ENCODE measurements around the gene GATAD1.
"Not testable (repeated sequence)": the region's sequence is repeated elsewhere in the genome, so short reads cannot be mapped to it uniquely, and the experiment has no call there.

Gene GATAD1

DNA sequence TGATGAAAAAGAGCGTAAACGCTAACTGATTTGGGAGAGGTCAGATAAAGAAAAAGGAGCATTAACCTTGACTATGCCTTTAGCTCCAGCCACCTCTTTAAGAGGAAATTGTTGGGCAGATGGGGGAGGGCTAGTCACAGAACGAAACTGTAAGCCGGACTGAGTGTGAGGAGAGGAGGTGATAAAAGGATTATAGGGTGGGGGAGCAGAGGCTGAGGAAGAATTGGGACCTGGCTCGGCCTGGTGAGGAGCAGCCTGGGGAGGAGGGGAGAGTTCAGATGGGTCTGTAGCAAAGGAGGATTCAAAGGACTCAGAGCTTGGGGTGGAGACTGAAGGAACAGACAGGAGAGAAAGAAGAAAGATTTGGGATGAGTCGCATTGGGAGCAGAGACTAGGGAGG, 36.3 kb downstream of the GATAD1 start:
- DNase-seq (ENCODE audit: low read depth in 3 of 3) = not testable (repeated sequence)

DNA sequence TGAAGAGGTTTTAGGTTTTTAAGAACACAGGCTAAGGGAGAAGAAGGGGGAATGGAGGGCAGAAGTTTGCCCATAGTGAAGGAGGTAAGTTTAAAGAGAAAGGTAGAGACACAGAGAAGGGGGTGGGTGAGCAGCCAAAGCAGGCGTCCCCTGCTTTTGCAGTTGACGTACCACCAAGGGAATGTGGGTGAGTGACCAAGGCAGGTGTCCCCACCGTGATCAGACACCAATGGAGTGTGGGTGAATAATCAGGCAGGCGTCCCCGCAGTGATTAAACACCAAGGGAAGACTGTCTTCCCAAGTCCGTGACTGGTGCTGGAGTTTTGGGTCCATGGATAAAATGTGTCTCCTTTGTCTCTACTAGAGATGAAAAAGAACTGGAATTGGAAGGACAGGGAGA, 36.9 kb downstream of the GATAD1 start:
- not testable (repeated sequence) for DNase-seq (ENCODE audit: low read depth in 3 of 3)

DNA sequence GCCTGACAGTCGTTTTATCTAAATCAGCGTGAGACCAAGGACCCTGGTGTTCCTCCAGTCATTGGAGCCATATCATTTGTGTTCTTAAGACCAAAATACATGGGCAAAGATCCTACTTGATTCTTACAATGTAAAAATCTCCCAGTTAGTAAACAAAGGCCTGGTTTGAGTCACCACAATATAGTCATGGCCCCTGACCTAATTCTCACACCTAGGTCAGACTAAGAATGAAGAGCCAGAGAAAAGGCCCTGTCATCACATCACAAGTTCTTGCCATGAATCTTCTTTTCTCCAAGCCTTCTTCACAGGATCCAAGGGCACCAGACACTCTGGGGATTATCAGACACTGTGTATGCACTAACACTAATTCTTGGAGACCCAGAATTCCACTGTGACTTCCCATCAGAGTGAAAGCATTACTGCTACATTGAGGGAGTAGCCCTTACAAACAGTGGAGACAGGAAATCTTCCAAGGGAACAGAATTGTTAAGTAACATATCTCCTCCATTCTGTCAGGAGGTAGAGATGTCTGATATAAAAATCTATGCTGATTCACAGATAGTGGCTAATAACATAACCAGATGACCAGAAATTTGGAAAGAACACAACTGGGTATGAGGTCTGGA, 38.1 kb downstream of the GATAD1 start:
- DNase-seq (ENCODE audit: low read depth in 3 of 3) = no peak

DNA sequence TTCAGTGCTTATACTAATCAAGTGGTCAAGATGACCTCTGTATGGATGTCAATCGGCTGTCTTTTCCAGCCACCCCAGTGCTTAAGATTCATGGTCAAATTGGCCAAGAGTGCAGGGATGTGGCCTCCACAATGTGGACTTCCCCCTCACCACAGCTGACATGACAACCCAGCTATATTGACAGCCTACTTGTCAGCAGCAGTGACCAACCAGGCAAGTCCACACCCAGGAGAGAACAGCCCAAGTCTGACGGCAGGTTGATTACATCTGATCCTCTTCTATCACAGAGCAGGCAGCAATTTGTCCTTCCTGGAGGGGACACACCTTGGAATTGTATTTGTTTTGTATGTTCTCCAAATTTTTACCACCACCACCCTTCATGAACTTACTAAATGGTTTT, 38.7 kb downstream of the GATAD1 start:
- no peak for DNase-seq (ENCODE audit: low read depth in 3 of 3)

DNA sequence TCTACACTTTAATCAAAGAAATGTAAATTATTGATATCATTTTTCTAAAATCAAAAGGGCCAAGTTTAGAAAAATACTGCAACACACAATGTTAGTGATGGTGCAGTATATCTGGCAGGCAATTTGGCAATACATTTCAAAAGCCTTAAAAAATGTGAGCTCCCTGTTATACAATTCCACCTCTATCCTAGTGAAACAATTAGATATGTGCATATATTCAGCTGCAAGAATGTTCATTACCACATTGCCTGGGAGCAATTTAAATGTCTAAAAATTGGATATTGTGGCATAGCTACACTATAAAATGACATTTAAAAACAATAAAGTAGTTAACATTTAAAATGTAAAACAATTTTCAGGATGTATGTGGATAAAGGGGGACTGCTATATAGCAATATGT, 40.5 kb downstream of the GATAD1 start:
- DNase-seq (ENCODE audit: low read depth in 3 of 3) = no peak

DNA sequence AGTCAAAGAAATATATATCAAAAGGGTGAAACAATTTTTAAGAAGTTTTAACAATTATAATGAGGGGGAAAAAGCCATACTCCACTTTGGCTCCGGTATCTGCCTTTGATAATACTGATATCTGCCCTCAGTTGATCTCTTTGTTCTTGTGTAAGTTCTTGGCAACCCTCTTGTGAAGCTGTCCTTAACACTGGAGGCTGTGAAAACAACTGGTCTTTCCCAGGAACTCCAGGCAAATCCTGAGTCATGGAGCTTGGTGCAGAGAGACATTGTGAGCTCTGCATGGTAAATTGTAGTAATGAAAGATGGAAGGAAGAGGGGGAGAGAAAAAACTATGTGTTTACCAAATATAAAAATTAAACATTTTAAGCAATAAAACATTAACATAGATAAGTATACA, 42.4 kb downstream of the GATAD1 start:
- no peak for DNase-seq (ENCODE audit: low read depth in 3 of 3)

DNA sequence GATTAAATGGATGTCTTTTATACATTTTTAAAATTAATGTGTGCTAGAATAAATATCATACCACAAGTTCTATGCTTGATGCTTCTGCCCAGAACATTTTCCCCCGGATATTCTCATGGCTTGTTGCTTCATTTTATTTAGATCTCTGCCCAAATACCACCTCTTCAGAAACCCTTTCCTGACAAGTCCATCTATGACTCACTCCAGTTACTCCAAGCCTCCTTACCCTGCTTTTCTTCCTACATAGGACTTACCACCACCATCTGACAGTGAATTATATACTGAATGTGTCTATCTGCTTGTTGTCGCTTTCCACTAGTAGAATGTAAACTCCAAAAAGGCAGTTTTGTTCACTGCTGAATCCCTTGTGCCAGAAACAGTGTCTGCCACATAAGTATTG, 49.6 kb downstream of the GATAD1 start:
- DNase-seq (ENCODE audit: low read depth in 3 of 3) = no peak

DNA sequence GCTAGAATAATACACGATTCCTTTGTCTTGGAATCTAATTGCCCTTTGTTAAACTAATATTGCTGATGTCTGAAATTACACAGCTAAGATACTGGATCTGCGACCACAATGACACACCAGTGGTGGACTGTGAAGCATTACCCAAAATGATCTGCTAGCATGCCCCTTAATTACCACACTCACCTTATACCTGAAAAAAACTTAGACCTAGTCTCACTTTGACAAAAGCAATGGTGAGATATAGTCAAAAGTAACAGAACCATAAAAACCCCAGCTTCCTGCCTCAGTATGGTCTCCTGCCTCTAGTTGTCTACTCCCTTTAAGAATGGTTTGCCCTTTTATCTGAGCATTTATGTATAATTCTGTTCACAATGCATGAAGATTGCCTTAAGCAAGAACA, 51.3 kb downstream of the GATAD1 start:
- no peak for DNase-seq (ENCODE audit: low read depth in 3 of 3)

DNA sequence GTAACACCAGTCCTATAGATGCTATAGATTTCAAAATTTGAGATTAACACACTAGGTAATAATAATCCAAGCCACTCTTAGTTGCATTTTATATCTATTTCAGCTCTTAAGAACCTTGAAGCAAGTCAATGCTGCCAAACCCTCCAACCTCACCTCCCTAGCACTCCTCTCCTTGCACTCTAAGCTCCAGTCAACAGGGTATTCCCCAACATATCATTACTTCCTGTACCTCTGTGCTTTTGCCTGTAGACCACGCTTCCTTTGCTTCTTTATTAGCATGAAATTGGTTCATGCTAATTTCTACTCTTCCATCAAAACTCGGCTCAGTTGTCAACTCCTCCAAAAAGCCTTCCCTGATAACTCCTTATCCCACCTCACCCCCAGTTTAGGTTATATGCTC, 56.5 kb downstream of the GATAD1 start:
- DNase-seq (ENCODE audit: low read depth in 3 of 3) = no peak

DNA sequence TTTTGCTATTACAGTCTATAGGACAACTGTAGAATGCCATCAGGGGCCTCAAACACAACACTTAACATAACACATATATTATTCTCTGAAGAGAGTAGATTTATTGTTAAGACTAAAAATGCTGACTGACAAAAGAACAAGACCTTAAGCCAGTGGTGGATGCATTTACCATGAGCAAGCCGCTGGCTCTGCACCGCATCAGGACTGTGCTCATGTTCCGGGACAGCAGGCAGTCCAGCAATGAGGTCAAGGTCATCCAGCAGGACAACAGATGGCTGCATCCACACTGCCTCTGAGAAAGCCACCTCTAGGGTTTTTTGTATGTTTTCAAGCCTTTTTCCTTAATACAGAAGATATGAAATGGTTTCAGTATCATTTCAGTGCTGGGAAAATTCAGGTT, 57.3 kb downstream of the GATAD1 start:
- no peak for DNase-seq (ENCODE audit: low read depth in 3 of 3)

DNA sequence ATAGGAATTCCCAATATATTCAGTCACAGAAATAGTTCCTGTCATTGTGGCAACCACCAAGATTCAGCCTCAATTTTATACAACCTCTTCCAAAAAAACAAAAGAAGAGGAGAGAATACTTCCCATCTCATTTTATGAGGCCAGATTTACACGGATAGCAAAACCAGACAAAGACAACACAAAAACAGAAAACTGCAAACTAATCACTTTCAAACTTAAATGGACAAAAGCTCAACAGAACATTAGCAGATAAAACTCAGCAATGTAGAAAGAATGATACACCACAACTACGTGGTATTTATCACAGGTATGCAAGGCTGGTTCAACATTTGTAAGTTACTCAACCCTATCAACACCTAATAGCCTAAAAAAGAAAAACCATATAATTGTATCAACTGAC, 59.1 kb downstream of the GATAD1 start:
- no peak for DNase-seq (ENCODE audit: low read depth in 3 of 3)

DNA sequence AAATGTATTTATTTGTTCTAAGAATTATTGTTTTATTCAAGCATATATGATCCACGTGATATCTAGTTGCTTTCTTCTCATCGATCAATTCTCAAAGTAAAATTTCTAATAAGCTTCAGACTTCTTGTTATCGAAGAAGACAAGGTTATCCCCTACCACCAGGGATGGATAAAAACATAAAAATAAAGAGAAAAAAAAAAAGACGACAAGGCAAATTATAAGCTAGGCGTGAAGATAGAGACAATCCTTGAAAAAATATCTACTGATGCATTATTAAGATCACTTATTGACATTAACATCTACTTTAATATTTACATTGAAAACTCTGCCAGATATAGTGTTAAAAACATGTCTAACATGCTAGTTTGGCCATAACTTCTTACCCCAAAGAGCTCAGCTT, 61.7 kb downstream of the GATAD1 start:
- no peak for DNase-seq (ENCODE audit: low read depth in 3 of 3)
